Measurements from ENCODE around the gene CLC. TPM values are rescaled to one million over a fixed set of nuclear protein-coding genes. Genes with fewer than 3 reads are reported as not detected.
"Not testable (repeated sequence)": the region's sequence is repeated elsewhere in the genome, so short reads cannot be mapped to it uniquely, and the experiment has no call there.

CLC gene
- total RNA-seq, 1 experiment from 2014 or later = not detected

- DNase-seq (ENCODE audit: low spot score) = no peak
- in situ Hi-C loops (cut with HindIII; ENCODE audit: low sequenced_read_pairs) = no loop called here
Observed at GRCh38 chr19:39735688-39736087, 2.1 kb downstream of the CLC start.

DNA sequence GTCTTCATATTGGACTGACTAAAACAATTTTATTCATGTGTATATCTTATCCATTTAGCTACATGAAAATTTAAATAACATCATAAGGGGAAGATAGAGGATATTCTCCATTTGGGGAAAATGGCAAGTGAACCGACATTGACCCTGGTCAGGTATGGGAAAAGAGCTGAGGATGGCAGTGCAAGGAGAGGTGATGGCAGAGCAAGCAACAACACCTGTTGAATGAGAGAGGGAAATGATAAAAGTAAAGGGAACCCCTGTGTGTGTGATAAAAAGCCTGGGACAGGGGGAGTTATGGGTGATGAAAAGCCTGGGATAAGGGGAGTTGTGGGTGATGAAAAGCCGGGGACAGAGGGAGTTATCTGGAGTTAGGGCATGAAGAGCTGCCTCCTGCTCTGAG, 4.0 kb downstream of the CLC start:
- in situ Hi-C loops (cut with HindIII; ENCODE audit: low sequenced_read_pairs) = no loop called here
- DNase-seq (ENCODE audit: low spot score) = no peak

GRCh38 chr19:39731685-39732084, 6.1 kb downstream of the CLC start:
- in situ Hi-C loops (cut with HindIII; ENCODE audit: low sequenced_read_pairs) = no loop called here
- DNase-seq (ENCODE audit: low spot score) = no peak

DNA sequence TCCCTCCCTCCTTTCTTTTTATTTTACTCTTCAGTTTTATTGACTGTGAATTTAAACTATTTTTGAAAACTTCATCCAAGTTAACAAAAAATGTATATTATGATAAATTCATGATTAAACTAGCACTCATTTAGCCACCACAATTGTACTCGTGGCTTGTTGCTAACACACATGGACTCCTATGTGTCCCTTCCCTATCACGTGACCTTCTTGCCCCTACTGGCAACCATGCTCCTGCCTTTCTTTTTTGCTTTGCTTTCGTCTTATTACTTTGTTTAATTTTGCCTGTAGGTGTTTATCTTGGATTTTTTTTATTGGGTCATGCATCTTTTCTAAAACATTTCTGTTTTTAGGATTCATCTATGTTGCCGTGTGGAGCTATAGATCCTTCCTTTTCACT, 8.2 kb downstream of the CLC start:
- no peak for DNase-seq (ENCODE audit: low spot score)
- in situ Hi-C loops (cut with HindIII; ENCODE audit: low sequenced_read_pairs) = no loop called here

DNA sequence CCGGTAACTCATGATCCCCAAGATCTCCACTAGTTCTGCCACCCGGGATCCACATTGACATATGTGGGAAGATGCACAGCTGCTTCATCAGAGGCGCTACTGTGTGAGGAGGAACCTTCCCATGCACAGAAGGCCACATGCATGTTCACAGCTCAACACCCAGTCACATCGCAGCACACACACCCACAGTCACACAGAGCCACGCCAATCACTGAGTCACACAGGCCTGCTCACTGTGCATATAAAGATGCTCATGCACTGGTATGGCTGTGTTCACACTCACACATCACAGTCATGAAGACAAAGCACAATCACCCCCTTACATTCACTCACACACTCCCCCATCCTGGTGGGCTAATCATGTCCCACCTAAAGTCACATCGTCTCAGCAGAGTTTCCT, 9.8 kb downstream of the CLC start:
- in situ Hi-C loops (cut with HindIII; ENCODE audit: low sequenced_read_pairs) = no loop called here
- no peak for DNase-seq (ENCODE audit: low spot score)

- no peak for DNase-seq (ENCODE audit: low spot score)
- in situ Hi-C loops (cut with HindIII; ENCODE audit: low sequenced_read_pairs) = no loop called here
Observed at GRCh38 chr19:39727070-39727800, 10.6 kb downstream of the CLC start.

DNA sequence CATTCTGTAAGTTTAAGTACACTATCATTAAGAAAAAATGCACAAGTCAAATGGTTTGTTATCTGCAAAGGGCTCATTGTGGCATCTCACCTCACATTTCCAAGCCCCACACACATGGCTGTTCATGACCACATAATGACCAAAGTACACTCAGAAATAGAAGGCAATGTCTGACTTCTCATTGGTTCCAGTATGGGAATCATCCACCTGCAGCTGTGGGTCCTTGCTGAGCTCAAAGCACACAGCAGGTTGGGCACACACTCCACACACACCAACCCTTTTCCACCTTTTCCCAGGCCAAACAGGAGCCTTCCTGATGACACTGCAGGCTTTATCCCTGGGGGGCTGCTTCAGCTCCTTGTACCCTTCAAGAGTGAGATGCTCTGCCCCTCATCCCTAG, 11.8 kb downstream of the CLC start:
- in situ Hi-C loops (cut with HindIII; ENCODE audit: low sequenced_read_pairs) = no loop called here
- DNase-seq (ENCODE audit: low spot score) = no peak

DNA sequence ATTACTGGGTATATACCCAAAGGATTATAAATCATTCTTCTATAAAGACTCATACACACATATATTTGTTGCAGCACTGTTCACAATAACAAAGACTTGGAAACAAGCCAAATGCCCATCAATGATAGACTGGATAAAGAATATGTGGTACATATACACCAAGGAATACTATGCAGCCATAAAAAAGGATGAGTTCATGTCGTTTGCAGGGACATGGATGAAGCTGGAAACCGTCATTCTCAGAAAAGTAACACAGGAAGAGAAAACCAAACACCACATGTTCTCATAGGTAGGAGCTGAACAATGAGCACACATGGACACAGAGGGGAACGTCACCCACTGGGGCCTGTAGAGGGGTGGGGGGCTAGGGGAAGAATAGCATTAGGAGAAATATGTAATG, 17.7 kb downstream of the CLC start:
- DNase-seq (ENCODE audit: low spot score); in situ Hi-C loops (cut with HindIII; ENCODE audit: low sequenced_read_pairs): not testable (repeated sequence)

DNA sequence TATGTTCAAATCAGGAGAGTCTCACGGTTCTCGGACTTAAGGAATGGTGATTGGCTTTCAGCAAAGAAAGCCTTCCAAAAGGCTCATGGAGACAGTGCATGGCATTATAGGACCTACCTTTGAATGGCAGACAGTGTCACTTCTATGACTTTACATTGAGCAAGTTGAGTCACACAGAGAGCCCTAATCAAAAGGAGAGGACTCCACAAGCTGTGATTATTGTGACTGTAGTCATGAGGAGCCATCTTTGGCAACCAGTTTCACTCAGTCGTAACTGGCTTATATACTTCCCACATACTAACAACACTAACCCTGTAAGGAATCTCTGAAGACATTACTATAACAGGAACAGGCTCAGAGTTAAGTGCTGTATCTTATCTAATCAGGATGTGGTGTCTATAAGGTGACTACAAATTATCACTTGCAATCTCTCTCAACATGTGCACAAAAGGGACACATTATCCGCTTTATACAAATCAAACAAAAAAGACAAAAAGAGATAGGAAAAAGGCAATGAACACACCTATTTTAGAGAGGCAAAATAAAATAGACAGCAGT, 27.4 kb downstream of the CLC start:
- in situ Hi-C loops (cut with HindIII; ENCODE audit: low sequenced_read_pairs) = no loop called here
- DNase-seq (ENCODE audit: low spot score) = no peak

- in situ Hi-C loops (cut with HindIII; ENCODE audit: low sequenced_read_pairs) = no loop called here
- no peak for DNase-seq (ENCODE audit: low spot score)
Observed at GRCh38 chr19:39709026-39709872, 28.6 kb downstream of the CLC start.

- DNase-seq (ENCODE audit: low spot score) = no peak
- in situ Hi-C loops (cut with HindIII; ENCODE audit: low sequenced_read_pairs) = no loop called here
Observed at GRCh38 chr19:39708594-39708993, 29.2 kb downstream of the CLC start.

DNA sequence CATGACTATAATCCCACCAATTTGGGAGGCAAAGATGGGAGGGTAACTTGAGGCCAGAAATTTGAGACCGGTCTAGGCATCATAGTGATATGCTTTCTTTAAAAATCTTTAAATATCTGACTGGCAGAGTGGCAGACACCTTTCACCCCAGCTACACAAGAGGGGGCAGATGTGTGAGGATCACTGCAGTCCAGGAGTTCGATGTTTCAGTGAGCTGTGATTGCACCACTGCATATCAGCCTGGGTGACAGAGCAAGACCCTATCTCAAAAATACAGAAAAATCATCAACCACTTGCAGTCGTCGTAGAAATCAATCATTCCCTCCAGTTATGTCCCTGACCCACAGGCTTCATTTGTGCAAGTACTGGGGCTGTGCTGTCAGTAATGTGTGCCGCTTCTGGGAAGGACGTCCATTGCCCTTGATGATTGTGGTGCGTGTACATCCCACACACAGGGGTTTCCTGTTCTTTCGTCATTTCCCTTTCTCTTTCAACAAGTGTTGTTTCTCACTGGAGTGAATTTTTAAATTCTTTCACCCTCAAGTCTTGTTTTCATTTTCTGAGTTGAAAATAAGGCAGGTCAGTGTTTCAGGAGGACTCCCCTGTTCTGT, 32.1 kb downstream of the CLC start:
- no peak for DNase-seq (ENCODE audit: low spot score)
- in situ Hi-C loops (cut with HindIII; ENCODE audit: low sequenced_read_pairs) = no loop called here

DNA sequence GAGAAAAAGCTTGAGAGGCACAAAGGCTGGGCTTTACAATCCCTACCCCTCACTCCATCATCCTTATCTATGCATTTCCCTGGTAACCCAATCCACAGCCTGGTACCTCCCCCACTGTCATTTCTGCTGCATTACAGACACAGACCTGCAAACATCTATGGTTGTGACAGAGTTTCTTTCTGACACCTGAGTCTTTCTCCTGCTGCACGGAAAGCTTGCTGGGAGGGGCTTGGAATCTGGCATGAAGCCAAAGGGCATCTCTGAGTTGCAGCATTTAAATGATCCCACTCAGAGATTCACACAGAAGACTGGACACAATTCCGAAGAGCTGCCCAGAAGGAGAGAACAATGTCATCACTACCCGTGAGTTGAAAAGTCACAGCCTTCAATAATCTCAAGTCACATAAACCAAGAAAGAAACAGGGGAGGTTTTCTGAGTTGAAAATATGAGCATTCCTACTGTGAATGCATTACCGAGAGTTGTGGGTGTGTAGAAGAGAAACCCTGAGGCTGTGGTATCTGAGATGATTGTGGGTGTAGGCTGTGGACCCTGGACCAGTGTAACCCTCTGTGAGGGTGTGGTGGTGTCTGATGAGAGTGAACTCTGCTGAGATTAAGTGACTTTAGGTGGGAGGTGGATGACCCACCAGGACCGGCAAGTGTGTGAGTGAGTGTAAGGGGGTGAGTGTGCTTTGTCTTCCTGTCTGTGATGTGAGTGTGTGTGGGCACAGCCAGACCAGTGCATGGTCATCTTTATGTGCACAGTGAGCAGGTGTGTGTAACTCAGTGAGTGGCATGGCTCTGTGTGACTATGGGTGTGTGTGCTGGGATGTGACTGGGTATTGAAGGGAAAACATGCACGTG, 33.4 kb downstream of the CLC start, which contains the start of gene LGALS14:
TSS of gene LGALS14 (plus strand) at position 301 of the 864 bp plus-strand sequence. CDS start at position 349, 48 bp downstream.
- in situ Hi-C loops (cut with HindIII; ENCODE audit: low sequenced_read_pairs) = no loop called here

DNA sequence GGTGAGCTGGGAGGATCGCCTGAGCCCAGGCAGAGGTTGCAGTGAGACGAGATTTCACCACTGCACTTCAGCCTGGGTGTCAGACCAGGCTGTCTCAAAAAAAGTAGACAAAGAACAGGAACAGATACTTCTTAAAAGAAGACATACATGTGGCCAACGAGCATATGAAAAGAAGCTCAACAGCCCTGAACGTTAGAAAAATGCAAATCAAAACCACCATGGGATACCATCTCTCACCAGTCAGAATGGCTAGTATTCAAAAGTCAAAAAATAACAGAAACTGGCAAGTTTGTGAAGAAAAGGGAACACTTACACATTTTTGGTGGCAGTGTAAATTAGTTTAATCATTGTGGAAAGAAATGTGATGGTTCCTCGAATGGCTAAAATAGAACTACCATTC, 36.5 kb downstream of the CLC start:
- in situ Hi-C loops (cut with HindIII; ENCODE audit: low sequenced_read_pairs) = no loop called here

More for the DNA sequence above, 33.4 kb downstream of the CLC start, which contains the start of gene LGALS14:
- DNase-seq (ENCODE audit: low spot score) = no peak

GRCh38 chr19:39698535-39698934, 39.3 kb downstream of the CLC start:
- no peak for DNase-seq (ENCODE audit: low spot score)
- in situ Hi-C loops (cut with HindIII; ENCODE audit: low sequenced_read_pairs) = no loop called here

More for the DNA sequence above, 36.5 kb downstream of the CLC start:
- no peak for DNase-seq (ENCODE audit: low spot score)

GRCh38 chr19:39696387-39696786, 41.4 kb downstream of the CLC start:
- in situ Hi-C loops (cut with HindIII; ENCODE audit: low sequenced_read_pairs) = no loop called here
- no peak for DNase-seq (ENCODE audit: low spot score)

DNA sequence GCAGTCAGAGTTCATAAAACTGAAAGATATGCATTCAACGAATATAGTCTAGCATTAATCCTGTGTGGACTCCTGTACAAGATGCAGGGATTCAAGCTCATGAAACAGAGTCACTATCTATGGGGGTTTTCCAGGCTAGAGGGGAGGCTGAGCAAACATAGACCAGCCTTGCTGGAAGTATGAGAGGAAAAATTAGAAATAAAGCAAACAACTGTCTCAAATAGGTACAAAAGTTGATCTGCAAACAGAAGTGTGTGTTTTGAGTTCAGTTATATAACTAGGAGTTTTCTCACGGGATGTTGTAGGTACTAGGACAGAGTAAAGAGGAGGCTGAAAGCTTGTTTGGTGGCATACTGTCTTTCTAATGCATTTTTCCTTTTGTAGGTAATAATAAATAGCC, 42.1 kb downstream of the CLC start:
- in situ Hi-C loops (cut with HindIII; ENCODE audit: low sequenced_read_pairs) = no loop called here
- DNase-seq (ENCODE audit: low spot score) = no peak

DNA sequence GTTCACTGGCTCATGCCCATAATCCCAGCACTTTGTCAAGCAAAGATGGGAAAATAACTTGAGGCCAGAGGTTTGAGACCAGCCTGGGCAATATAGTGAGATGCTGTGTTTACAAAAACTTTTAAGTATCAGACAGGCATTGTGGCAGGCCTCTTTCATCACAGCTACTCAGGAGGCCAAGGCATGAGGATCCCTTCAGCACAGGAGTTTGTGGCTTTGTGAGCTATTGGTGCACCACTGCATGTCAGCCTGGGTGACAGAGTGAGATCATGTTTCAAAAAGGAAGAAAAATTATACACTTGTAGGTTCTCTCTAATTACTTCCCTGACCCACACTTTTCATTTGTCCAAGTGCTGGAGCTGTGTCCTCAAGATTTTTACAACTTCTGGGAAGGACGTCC, 45.0 kb downstream of the CLC start:
- DNase-seq (ENCODE audit: low spot score) = no peak
- in situ Hi-C loops (cut with HindIII; ENCODE audit: low sequenced_read_pairs) = no loop called here

DNA sequence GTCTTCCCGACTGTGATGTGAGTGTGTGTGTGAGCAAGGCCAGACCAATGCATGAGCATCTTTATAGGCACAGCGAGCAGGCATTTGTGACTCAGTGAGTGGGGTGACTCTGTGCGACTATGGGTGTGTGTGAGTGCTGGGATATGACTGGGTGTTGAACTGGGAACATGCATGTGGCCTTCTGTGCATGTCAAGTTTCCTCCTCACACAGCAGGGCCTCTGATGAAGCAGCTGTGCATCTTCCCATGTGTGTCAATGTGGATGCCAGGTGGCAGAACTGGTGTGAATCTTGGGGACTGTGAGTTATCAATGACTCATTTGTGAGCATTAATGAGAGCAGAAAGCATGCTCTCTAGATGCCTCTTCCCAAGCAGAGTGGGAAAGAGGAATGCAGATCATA, 45.7 kb downstream of the CLC start:
- in situ Hi-C loops (cut with HindIII; ENCODE audit: low sequenced_read_pairs) = no loop called here
- DNase-seq (ENCODE audit: low spot score) = no peak

All from G401 (cell line).